SK-N-SH (cell line): ENCODE data around the gene C2CD4C.
"Not testable (repeated sequence)": the region's sequence is repeated elsewhere in the genome, so short reads cannot be mapped to it uniquely, and the experiment has no call there.

Experiments used
- CHD2 ChIP-seq: fragments of 150-350 bp; IDR thresholded peaks from 2 replicates; pipeline ENCODE4 v1.6.1; 2018; ENCODE audit warnings: low read length; ENCODE audit not compliant: partially characterized antibody
- ELF1 ChIP-seq: IDR thresholded peaks from 2 replicates; pipeline ENCODE4 v1.4.0; 2012
- EP300 ChIP-seq, 2 experiments: IDR thresholded peaks; 2 replicates each; pipeline versions ENCODE4 v1.4.0 to v1.6.1; 2012; ENCODE audit warnings: borderline replicate concordance in 1 of 2, low read depth in 1 of 2, low read length in 1 of 2
- FOSL2 ChIP-seq: IDR thresholded peaks from 2 replicates; pipeline ENCODE4 v1.4.0; 2012; ENCODE audit warnings: low read depth, mild to moderate bottlenecking, moderate library complexity, borderline replicate concordance
- GABPA ChIP-seq: IDR thresholded peaks from 2 replicates; pipeline ENCODE4 v1.4.0; 2012; ENCODE audit warnings: low read depth, mild to moderate bottlenecking
- MXI1 ChIP-seq: IDR thresholded peaks from 2 replicates; pipeline ENCODE4 v1.6.1; 2012; ENCODE audit warnings: mild to moderate bottlenecking, low read depth, low read length, improper control_type of control experiment
- POLR2AphosphoS5 ChIP-seq: IDR thresholded peaks from 2 replicates; pipeline ENCODE4 v1.6.1; 2012; ENCODE audit warnings: low read depth, low read length
- SIN3A ChIP-seq: IDR thresholded peaks from 2 replicates; pipeline ENCODE4 v1.6.1; 2012; ENCODE audit warnings: low read depth, mild to moderate bottlenecking, low read length, moderate library complexity, borderline replicate concordance
- TF ChIP-seq, protein P1 (sequence below): fragments of 200-600 bp; sonication (generic); IDR thresholded peaks from 2 replicates; pipeline ENCODE4 v1.6.1; 2017; ENCODE audit warnings: antibody characterized with exemption, mild to moderate bottlenecking, moderate library complexity
- TF ChIP-seq, protein P2 (sequence below): fragments of 150-350 bp; IDR thresholded peaks from 2 replicates; pipeline ENCODE4 v1.6.1; 2017; ENCODE audit warnings: antibody characterized with exemption, low read length, low read depth, borderline replicate concordance
- TF ChIP-seq, protein P3 (sequence below): IDR thresholded peaks from 2 replicates; pipeline ENCODE4 v1.4.0; 2012; ENCODE audit warnings: low read depth

DNA sequence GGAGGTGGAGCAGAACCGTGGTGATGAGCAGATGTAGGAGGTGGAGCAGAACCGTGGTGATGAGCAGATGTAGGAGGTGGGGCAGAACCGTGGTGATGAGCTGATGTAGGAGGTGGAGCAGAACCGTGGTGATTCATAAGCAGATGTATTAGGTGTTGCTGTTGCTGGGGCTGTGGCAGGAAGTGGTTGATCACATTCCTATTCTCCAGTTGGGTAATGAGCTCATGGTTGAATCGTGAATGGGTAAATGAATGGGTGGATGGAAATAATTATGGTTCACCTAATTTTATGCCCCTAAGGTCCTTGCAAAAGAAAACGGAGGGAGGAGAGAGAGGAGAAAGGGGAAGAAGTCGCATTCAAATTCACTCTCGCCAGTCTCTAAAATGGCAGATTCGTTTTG is 26.4 kb downstream of the C2CD4C start:
- TF ChIP-seq ELF1; POLR2AphosphoS5; SIN3A; FOSL2; MXI1; GABPA; EP300 (IDR thresholded peaks at IDR 0.05; ENCODE audit: borderline replicate concordance in 1 of 2, low read depth in 1 of 2, low read length in 1 of 2); CHD2: not testable (repeated sequence)
- TF ChIP-seq, protein P1, sequence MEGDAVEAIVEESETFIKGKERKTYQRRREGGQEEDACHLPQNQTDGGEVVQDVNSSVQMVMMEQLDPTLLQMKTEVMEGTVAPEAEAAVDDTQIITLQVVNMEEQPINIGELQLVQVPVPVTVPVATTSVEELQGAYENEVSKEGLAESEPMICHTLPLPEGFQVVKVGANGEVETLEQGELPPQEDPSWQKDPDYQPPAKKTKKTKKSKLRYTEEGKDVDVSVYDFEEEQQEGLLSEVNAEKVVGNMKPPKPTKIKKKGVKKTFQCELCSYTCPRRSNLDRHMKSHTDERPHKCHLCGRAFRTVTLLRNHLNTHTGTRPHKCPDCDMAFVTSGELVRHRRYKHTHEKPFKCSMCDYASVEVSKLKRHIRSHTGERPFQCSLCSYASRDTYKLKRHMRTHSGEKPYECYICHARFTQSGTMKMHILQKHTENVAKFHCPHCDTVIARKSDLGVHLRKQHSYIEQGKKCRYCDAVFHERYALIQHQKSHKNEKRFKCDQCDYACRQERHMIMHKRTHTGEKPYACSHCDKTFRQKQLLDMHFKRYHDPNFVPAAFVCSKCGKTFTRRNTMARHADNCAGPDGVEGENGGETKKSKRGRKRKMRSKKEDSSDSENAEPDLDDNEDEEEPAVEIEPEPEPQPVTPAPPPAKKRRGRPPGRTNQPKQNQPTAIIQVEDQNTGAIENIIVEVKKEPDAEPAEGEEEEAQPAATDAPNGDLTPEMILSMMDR = not testable (repeated sequence)
- TF ChIP-seq, protein P2, sequence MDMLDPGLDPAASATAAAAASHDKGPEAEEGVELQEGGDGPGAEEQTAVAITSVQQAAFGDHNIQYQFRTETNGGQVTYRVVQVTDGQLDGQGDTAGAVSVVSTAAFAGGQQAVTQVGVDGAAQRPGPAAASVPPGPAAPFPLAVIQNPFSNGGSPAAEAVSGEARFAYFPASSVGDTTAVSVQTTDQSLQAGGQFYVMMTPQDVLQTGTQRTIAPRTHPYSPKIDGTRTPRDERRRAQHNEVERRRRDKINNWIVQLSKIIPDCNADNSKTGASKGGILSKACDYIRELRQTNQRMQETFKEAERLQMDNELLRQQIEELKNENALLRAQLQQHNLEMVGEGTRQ = not testable (repeated sequence)
- TF ChIP-seq, protein P3, sequence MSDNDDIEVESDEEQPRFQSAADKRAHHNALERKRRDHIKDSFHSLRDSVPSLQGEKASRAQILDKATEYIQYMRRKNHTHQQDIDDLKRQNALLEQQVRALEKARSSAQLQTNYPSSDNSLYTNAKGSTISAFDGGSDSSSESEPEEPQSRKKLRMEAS = not testable (repeated sequence)
